GM21390 (cell line): ENCODE measurements around the gene RPS6KA3.

Source experiments
- ATAC-seq: cut with Tn5 transposase; IDR thresholded peaks from one replicate; pipeline ENCODE4 v1.9.1; 2021; ENCODE audit not compliant: unreplicated experiment

RPS6KA3 gene

DNA sequence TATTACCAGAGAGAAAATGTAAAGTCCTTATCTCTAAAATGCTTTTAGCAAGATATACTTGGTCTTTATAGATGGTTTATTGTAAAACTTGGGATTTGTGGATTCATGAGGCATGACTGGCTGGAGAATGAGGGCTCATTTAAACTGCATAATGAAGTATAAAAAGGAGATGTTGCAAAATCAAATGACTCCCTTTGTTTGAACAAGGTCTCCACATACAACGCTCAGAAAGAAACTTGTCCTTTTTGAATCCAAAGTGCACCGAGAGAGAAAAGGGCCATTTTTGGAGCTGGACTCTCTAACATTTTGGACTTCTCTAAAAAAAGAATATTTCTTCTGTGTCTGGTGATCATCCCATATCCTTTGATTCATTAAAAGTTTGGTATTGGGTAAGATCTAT is 117.4 kb downstream of the RPS6KA3 start:
- no peak for ATAC-seq

- no peak for ATAC-seq
Measured at GRCh38 chrX:20147561-20147960, 119.1 kb downstream of the RPS6KA3 start.

DNA sequence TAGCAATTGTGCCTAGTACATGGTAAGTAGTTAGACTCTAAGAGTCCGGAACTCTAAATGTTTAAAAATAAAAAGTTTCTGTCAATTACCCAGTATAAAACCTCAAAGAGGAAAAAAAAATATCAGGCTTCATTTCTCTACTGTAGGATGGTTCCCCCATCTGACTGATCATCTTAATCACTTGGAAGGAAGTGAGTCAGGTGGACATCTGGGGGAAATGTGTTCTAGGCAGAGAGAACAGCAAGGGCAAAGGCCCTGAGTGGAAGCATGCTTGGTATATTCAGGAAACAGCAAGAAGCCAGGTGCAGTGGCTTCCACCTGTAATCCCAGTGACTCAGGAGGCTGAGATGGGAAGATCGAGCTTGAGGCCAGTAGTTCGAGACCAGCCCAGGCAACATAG is 122.2 kb downstream of the RPS6KA3 start:
- no peak for ATAC-seq

DNA sequence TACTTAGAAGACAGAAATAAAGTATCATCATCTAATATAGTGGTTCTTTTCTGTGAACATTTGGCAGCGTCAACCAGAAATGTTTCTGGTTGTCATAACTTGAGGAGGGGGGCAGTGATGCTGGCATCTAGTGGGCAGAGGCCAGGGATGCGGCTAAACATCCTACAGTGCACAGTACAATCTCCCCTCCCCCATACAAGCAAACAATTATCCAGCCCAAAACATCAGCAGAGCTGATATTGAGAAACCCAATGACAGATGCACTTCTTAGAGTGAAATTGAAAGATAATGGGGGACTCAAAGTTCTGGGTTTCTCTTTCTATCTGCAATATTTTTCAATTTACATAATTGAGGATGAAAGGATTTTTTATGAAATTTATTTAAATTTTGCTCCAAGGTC is 123.1 kb downstream of the RPS6KA3 start:
- no peak for ATAC-seq

GRCh38 chrX:20143111-20143510 is 123.6 kb downstream of the RPS6KA3 start:
- no peak for ATAC-seq

DNA sequence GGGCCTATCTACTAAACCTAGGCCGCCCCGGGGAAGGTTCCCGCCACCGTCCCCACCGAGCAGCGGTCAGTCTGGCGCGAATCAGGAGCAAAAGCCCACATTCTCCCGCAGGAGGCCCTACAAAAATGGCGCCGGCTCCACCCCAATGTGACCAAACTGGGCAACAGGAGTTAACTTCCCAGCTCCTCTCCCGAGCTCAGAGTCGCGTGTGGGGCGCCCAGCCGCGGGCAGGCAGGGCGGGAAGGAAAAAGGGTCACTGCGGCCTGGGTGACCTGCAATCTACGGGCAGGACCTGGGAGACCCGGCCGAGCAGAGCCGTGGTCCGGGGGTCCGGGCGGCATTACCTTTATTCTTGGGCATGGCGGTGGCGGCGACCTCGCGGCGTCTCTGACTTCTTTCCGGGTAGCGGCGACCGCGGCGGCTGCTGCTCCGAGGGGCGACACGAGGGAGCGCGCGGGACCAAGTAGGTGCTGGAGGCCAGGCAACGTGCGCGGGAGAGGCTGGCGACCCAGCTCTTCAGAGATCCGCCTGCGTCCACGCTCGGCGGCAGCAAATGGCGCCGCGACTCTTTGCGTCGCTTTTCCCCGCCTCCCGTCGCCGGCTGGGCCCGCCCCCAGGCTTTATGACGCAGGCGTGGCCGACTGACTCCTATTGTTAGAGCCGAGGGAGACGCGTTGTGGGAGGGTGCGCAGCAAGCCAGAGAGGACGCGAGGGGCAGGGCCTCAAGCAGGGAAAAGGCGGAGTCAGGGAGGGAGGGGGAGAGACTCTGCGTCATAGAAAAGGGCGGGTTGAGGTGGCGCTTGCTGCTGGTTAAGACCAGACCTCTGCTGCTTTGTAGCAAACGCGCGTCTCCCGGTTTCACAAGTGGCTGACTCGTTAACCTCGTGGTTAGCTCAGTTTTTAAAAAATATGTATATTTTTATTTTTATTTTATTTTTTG is 125.2 kb downstream of the RPS6KA3 start, which contains the start of gene EIF1AX:
Gene EIF1AX, minus strand, starts transcription at position 558 of the 940 bp plus-strand sequence. Its CDS starts 198 bp downstream, at position 360.
- peak; percentile 99 for ATAC-seq

DNA sequence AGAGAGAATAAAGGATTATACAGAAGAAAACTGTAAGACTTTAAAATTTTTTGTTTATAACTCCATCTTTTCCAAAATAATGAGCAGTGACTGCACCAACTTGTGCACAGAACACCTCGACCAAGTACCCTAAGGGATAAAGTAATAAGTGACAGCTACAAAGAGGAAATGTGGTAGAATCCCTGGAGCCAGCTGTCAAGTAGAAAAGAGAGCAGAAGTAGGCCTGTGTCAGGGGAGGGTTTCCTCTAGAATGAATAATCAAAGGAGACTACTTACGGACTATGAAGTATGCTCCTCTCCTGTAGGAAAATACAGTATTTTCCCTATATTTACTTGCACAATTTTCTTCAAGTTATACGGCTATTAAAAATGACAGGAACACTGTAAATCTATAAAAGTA is 126.3 kb downstream of the RPS6KA3 start:
- ATAC-seq, result no peak

DNA sequence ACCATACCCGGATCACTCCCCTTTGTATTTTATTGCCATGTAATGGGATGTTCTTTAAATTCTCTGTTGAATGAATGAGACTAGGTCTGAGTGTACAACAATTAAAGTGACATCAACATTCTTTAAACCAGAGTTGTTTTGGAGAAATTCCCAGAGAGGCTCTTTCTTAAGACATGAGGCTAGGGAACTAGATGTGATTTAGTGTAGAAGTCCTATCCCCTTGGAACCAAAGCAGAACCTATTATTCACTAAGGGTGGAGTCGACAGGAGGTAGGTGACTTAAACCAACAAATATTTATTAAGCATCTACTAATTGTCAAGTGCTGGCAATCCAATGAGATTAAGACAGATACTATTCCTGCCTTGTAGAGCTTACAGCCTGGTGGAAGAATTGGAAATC is 126.7 kb downstream of the RPS6KA3 start:
- ATAC-seq, result no peak

DNA sequence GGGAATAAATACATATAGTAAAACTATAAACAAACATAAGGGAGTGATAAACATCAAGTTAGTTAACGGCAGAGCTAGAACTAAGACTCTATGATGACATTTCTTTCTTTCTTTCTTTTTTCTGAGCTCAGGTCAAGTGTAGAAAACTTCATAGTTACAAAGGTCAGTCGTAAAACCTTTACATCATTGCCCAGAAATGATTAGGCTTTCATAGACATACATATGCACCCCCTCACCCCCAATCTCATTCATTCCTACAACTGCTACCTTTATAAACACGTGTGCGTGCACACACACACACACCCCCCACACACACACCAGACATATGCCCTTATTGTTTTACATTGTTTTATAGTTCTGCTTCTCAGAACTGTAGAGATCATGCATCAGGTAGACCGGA is 130.8 kb downstream of the RPS6KA3 start:
- ATAC-seq, result no peak

GRCh38 chrX:20132666-20133065 is 134.0 kb downstream of the RPS6KA3 start:
- no peak for ATAC-seq

DNA sequence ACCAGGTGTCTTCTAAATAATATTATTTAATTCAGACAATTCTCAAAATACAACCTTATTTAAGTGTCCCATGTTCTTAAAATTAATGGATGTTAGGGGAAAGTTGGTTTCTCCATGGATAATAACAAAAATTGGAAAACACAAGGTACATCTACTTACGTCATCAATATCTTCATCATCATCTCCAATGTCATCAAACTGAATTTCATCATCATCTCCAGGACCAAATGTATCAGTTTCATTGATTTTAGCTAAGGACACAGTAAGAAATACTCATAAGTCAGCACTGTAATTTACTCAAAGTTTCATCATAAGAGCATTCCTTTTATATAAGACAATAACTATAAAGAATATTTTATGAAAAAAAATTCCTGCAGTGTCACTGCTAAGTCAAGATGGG is 136.4 kb downstream of the RPS6KA3 start:
- ATAC-seq, result no peak

- no peak for ATAC-seq
Measured at GRCh38 chrX:20129547-20129946, 137.2 kb downstream of the RPS6KA3 start.

- no peak for ATAC-seq
Measured at GRCh38 chrX:20128670-20129069, 138.0 kb downstream of the RPS6KA3 start.

- peak; percentile 65 for ATAC-seq
Measured at GRCh38 chrX:20127440-20127839, 139.3 kb downstream of the RPS6KA3 start.

DNA sequence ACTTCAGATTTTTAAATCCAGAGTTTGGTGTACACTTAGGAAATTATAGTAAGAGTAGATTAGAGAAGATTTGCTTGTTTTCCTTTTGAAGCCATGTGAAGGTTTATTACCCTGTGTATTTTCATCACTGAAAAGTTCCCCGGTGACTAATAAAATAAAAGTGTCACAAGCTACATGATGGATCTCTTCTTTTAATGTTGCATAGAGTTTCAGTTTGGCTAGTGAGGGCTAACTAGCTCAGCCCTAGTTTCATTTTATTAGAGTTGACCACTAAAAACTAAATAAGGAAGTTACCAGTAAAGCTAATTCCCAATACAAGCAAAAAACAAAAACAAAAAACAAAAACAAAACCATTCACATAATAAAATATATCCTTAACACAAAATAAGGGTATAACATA is 139.9 kb downstream of the RPS6KA3 start:
- ATAC-seq, result peak; percentile 68

DNA sequence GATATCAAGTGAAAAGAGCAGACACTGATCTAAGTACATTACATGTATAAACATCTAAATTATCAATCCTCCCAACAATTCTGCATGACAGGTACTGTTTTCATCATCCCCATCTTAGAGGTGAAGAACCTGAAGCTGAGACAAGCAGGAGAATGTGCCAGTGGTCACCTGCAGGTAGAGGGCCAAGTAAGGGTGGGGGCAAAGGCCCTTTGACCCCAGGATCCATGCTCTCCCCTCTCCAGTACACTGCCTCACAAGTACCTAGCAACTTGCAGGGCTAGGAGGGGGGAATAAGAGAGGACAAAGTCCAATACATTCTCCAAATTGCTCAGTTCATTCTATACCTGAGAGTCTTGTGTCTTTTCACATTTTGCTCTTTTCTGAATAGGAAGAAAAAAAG is 141.7 kb downstream of the RPS6KA3 start:
- ATAC-seq, result no peak

- ATAC-seq, result no peak
Measured at GRCh38 chrX:20118065-20118824, 148.5 kb downstream of the RPS6KA3 start.

DNA sequence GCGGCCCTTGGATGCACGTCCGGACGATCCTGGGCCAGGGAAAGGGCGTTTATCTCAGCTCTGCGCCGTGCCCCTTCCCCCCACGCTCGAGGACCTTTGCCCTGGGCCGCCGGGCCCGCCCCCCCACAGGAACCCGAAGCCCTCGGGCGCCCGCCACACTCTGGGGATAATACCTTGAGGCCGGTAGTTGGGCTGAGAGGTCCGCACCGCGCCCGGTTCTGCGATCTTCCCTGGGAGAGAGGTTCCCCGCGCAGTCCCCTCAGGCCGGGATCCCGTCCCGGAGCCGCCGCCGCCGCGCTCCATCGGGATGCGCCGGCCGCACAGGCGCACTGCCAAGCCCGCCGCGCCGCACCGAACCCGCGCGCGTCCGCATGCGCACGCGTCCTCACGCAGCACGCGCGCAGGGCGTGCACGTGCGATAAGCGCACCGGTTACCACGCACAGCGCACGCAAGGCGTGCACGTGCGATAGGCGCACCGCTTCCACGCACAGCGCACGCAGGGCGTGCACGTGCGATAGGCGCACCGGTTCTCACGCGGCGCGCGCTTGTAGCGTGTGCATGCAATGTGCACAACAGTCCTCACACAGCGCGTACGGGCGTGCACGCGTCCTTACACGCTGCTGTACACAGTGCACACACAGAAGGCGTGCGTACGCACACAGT is 150.0 kb downstream of the RPS6KA3 start, which contains the start of gene MAP7D2:
Gene MAP7D2, minus strand, starts transcription at position 331 of the 664 bp plus-strand sequence. Its CDS starts 28 bp downstream, at position 303.
- no peak for ATAC-seq

- ATAC-seq, result no peak
Measured at GRCh38 chrX:20116087-20116576, 150.6 kb downstream of the RPS6KA3 start.

GRCh38 chrX:20112022-20112774 is 154.5 kb downstream of the RPS6KA3 start:
- no peak for ATAC-seq
